PFSK-1 (cell line): Measurements from ENCODE around the gene RFX2.

Experiments used
- FOXP2 ChIP-seq: optimal IDR thresholded peaks from 2 replicates; pipeline ENCODE3; 2011; ENCODE audit warnings: borderline replicate concordance, control low read depth, inconsistent platforms; ENCODE audit not compliant: insufficient read depth; ENCODE audit errors: extremely low read length, extremely low read depth
- POLR2AphosphoS5 ChIP-seq: IDR thresholded peaks from 2 replicates; pipeline ENCODE4 v1.6.1; 2012; ENCODE audit warnings: low read depth, mild to moderate bottlenecking, control low read depth, low read length, moderate library complexity
- REST ChIP-seq, 2 experiments: IDR thresholded peaks; 2 replicates each; pipeline versions ENCODE4 v1.6.1 to v1.8.0; 2011 to 2012; ENCODE audit warnings: low read depth in 2 of 2, low read length in 2 of 2, control low read depth in 1 of 2, inconsistent platforms in 1 of 2, mild to moderate bottlenecking in 1 of 2, moderate library complexity in 1 of 2; ENCODE audit not compliant: insufficient read depth in 1 of 2
- SIN3A ChIP-seq: IDR thresholded peaks from 2 replicates; pipeline ENCODE4 v1.6.1; 2012; ENCODE audit warnings: mild to moderate bottlenecking, low read length, moderate library complexity, borderline replicate concordance; ENCODE audit not compliant: insufficient read depth
- TAF1 ChIP-seq: IDR thresholded peaks from 2 replicates; pipeline ENCODE4 v1.6.1; 2012; ENCODE audit warnings: low read length, control low read depth, borderline replicate concordance; ENCODE audit not compliant: insufficient read depth

Gene RFX2

GRCh38 chr19:5967571-5967970, 142.7 kb downstream of the RFX2 start:
- TF ChIP-seq FOXP2 (no peak), REST (IDR thresholded peaks at IDR 0.05; ENCODE audit: insufficient read depth in 1 of 2, low read depth in 2 of 2, low read length in 2 of 2) (no peak), POLR2AphosphoS5 (no peak), TAF1 (no peak)

- no peak for TF ChIP-seq FOXP2
Observed at GRCh38 chr19:5966941-5967340, 143.4 kb downstream of the RFX2 start.

GRCh38 chr19:5966215-5966614, 144.1 kb downstream of the RFX2 start:
- TF ChIP-seq TAF1 (no peak), POLR2AphosphoS5 (no peak), SIN3A (no peak), REST (IDR thresholded peaks at IDR 0.05; ENCODE audit: insufficient read depth in 1 of 2, low read depth in 2 of 2, low read length in 2 of 2) (no peak), FOXP2 (no peak)

- TF ChIP-seq SIN3A (no peak), TAF1 (no peak), REST (IDR thresholded peaks at IDR 0.05; ENCODE audit: insufficient read depth in 1 of 2, low read depth in 2 of 2, low read length in 2 of 2) (no peak), POLR2AphosphoS5 (no peak), FOXP2 (no peak)
Observed at GRCh38 chr19:5964816-5965565, 145.3 kb downstream of the RFX2 start.

GRCh38 chr19:5963855-5964254, 146.4 kb downstream of the RFX2 start:
- TF ChIP-seq SIN3A (no peak), FOXP2 (no peak), REST (IDR thresholded peaks at IDR 0.05; ENCODE audit: insufficient read depth in 1 of 2, low read depth in 2 of 2, low read length in 2 of 2) (no peak), POLR2AphosphoS5 (no peak), TAF1 (no peak)
